Lower leg skin (tissue), 3 donors: ENCODE measurements around the gene KRTAP4-11.

ENCODE experiments used
- CTCF ChIP-seq, 3 donors: fragments of 450-650 bp; IDR thresholded peaks; one replicate each; pipeline ENCODE4 v1.5.1; 2016; ENCODE audit warnings: antibody characterized with exemption in 3 of 3, mild to moderate bottlenecking in 3 of 3, moderate library complexity in 2 of 3
- POLR2A ChIP-seq, 2 donors: fragments of 450-650 bp; IDR thresholded peaks; one replicate each; pipeline ENCODE4 v1.6.1; 2016 to 2017; ENCODE audit warnings: antibody characterized with exemption in 2 of 2, mild to moderate bottlenecking in 1 of 2, moderate library complexity in 1 of 2

- no peak for TF ChIP-seq POLR2A (IDR thresholded peaks at IDR 0.05)
- no peak for TF ChIP-seq CTCF (IDR thresholded peaks at IDR 0.05)
Measured at GRCh38 chr17:41126412-41126811, 8.2 kb upstream of the KRTAP4-11 start.
